ENCODE data around the gene CIRBP. TPM values are rescaled to one million over a fixed set of nuclear protein-coding genes. Genes with fewer than 3 reads are reported as not detected.

Gene CIRBP
- total RNA-seq, 1 donor from 2014 or later = 399 TPM

DNA sequence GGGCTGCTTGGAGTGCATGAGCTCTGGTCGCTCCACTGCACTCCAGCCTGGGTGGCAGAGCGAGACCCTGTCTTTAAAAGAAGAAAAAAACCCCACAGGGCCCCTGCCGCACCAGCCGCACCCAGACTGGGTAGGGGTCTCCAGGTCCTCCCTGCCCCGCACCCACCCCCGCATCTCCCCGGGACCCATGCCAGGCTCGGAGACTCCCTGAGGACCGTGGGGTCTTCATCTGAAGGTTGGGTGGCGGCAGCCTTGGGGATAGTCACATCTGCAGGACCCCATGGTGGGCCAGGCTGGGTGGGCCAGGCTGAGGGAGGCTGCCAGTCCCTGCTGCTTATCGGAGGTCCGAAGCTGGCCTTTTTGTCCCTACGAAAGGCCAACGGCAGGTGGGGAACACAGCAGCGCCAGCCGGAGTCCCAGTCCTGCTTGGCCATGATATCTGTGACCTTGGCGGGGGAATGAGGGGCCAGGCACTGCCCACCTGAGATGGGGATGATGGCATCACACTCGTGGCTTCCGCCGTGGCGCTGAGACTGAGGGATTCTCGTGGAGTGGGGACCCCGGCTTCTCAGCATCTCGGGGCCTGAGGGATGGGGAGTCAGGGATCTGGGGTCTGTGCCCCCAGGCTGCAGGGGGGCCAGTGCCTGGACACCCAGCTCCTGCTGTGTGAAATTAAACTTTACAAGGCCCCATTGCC is 27.6 kb downstream of the CIRBP start:
- CTCF ChIA-PET = interaction anchor here (0.5 kb wide), 1 partner anchor 75 kb away, joined by 3 read pairs; no protein-coding TSS in a partner anchor
- intact Hi-C loops (cut with micrococcal nuclease) = no loop called here
- Mint-ChIP-seq H3K4me1 (peaks cover 9% of the 10 kb centered on the region), H3K4me3 (no peak overlapping the region), H3K27me3 (peaks cover 11% of the 10 kb centered on the region), H3K9me3 (no peaks in the 10 kb centered on the region), H3K36me3 (ENCODE audit: low read depth) (no peaks in the 10 kb centered on the region), H3K27ac (no peak overlapping the region)
- no peak for DNase-seq
- POLR2A ChIA-PET = no interaction called here
- TF ChIP-seq, protein P1, sequence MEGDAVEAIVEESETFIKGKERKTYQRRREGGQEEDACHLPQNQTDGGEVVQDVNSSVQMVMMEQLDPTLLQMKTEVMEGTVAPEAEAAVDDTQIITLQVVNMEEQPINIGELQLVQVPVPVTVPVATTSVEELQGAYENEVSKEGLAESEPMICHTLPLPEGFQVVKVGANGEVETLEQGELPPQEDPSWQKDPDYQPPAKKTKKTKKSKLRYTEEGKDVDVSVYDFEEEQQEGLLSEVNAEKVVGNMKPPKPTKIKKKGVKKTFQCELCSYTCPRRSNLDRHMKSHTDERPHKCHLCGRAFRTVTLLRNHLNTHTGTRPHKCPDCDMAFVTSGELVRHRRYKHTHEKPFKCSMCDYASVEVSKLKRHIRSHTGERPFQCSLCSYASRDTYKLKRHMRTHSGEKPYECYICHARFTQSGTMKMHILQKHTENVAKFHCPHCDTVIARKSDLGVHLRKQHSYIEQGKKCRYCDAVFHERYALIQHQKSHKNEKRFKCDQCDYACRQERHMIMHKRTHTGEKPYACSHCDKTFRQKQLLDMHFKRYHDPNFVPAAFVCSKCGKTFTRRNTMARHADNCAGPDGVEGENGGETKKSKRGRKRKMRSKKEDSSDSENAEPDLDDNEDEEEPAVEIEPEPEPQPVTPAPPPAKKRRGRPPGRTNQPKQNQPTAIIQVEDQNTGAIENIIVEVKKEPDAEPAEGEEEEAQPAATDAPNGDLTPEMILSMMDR (IDR thresholded peaks at IDR 0.05) = no peak
- no peak for ATAC-seq (ENCODE audit: low read depth)

DNA sequence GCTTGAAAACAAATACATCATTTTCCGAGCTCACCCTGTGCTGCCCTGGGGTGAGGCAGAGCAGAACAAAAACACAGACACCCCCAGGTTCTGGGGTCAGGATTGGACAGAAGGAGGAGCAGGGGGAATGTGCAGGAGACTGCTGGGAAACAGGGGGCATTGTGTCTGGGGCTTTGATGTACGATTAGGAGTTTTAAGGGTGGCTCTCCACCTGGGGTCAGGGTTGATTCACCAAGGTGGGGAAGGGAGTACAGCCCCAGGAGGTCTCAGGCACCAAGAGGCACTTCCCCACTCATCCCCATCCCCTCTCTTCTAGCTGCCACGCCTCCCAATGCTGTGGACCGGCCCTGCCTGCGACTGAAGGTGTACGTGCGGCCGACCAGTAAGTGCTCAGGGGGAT is 29.1 kb downstream of the CIRBP start:
- no peak for ATAC-seq (ENCODE audit: low read depth)
- H3K9me3 Mint-ChIP-seq = no peaks in the 10 kb centered on the region
- intact Hi-C loops (cut with micrococcal nuclease) = no loop called here
- POLR2A ChIA-PET = no interaction called here
- no peak overlapping the region for H3K4me3 Mint-ChIP-seq
- H3K4me1 Mint-ChIP-seq = no peaks in the 10 kb centered on the region
- peaks cover 5% of the 10 kb centered on the region for H3K27me3 Mint-ChIP-seq
- CTCF ChIA-PET = no interaction called here
- no peaks in the 10 kb centered on the region for H3K36me3 Mint-ChIP-seq (ENCODE audit: low read depth)
- H3K27ac Mint-ChIP-seq = no peak overlapping the region
- TF ChIP-seq, protein P1 (IDR thresholded peaks at IDR 0.05) = no peak
- no peak for DNase-seq

DNA sequence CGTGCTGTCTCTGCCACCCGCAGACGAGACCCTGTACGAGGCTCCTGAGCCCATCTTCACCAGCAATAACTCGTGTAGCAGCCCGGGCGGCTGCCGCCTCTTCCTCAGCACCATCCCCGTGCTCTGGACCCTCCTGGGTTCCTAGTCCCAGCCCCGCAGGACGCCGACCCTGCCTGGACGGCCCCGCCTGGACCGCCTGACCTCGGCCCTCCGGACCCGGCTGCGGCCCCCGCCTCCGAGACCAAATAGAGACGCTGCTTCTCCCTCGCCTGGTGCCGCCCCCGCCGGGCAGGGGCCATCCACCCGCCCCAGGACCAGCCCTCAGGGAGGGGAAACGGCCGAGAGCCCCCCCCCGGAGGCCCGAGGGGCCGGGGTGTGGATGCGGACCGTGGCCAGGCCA is 30.7 kb downstream of the CIRBP start:
- intact Hi-C loops (cut with micrococcal nuclease) = no loop called here
- H3K27me3 Mint-ChIP-seq = no peaks in the 10 kb centered on the region
- H3K27ac Mint-ChIP-seq = no peak overlapping the region
- H3K4me3 Mint-ChIP-seq = no peak overlapping the region
- POLR2A ChIA-PET = no interaction called here
- peaks cover 2% of the 10 kb centered on the region for H3K4me1 Mint-ChIP-seq
- no peak for ATAC-seq (ENCODE audit: low read depth)
- H3K36me3 Mint-ChIP-seq (ENCODE audit: low read depth) = no peaks in the 10 kb centered on the region
- H3K9me3 Mint-ChIP-seq = no peaks in the 10 kb centered on the region
- no peak for DNase-seq
- CTCF ChIA-PET = no interaction called here
- TF ChIP-seq, protein P1 (IDR thresholded peaks at IDR 0.05) = no peak

DNA sequence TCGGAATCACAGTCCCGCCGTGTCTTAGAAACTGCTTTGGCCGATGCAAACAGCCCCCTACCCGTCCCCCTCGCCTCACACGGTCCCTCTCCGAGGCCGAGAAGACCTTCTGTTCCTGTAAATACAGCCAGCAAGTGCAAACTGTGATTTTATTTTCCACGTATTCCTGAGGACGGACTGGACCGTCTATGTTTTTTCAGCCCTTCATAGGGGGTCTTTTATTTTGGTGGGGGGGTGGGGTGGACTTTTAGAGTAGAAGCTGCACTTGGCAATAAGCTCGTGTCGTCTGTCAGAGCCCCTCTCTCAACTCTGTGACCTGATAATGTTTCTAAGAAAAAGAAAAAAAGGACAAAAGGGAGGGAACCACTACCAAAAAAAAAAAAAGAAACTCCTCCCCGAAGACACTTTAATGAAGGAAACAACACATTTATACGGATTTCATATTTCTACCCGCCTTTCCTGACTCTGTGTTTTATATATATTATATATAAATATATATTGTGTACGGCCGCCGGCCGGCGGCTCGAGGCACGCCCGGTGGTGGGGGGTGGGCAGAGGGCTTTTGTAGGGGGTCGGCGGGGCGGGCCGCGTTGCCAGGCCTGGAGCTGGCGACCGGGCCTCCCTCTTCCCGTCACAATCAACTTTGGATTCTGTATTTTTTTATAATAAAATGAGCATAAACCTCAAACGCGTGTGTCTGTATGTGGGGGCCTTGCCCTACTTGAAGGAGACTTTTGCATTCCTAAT is 31.8 kb downstream of the CIRBP start:
- POLR2A ChIA-PET = interaction anchor here (0.6 kb wide), 1 partner anchor 49 kb away, joined by 7 read pairs; no protein-coding TSS in a partner anchor
- ATAC-seq (ENCODE audit: low read depth) = no peak
- no peak for DNase-seq
- intact Hi-C loops (cut with micrococcal nuclease) = no loop called here
- no peak overlapping the region for H3K4me3 Mint-ChIP-seq
- CTCF ChIA-PET = interaction anchor here (0.6 kb wide), 1 partner anchor 45 kb away, joined by 3 read pairs; no protein-coding TSS in a partner anchor
- TF ChIP-seq, protein P1 (IDR thresholded peaks at IDR 0.05) = no peak
- H3K9me3 Mint-ChIP-seq = no peaks in the 10 kb centered on the region
- no peak overlapping the region for H3K27ac Mint-ChIP-seq
- no peaks in the 10 kb centered on the region for H3K36me3 Mint-ChIP-seq (ENCODE audit: low read depth)
- H3K27me3 Mint-ChIP-seq = no peaks in the 10 kb centered on the region
- peaks cover 2% of the 10 kb centered on the region for H3K4me1 Mint-ChIP-seq

DNA sequence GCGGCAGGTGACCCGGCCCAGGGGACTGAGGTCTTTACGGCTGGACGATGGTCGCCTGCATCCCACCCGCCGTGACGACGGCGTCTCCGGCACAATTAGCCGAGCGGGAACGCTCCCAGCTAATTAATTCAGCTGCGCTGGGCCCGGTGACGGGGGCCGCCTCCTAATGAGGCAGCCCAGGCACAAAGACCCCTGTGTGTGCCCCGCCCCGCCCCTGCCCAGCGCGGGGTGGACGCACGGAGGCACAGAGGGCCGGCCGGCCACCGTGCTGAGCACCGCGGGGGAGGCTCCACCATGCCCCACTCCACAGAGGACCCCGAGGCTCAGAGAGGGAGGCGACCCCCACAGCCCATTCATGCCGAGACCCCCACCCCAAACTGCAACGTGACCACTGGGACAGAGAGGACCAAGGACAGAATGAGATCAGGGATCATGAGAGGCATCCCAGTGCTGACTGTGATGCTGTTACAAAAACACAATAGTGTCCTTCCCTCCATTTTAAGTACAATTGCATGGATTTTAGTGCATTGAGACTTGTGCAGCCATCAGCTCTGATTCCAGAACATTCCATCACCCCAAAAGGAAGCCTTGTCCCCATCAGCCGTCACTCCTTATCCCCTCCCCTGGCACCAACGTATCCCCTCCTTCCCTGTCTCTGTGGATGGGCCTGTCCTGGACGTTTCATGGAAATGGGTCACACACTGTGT is 33.6 kb downstream of the CIRBP start:
- DNase-seq (no peak), ATAC-seq (ENCODE audit: low read depth) (no peak)
- TF ChIP-seq, protein P1 (IDR thresholded peaks at IDR 0.05) = no peak
- no peak overlapping the region for H3K4me3 Mint-ChIP-seq
- no peaks in the 10 kb centered on the region for H3K36me3 Mint-ChIP-seq (ENCODE audit: low read depth)
- no peaks in the 10 kb centered on the region for H3K27me3 Mint-ChIP-seq
- H3K4me1 Mint-ChIP-seq = peaks cover 2% of the 10 kb centered on the region
- ChIA-PET CTCF (no interaction called here), POLR2A (no interaction called here)
- H3K9me3 Mint-ChIP-seq = no peaks in the 10 kb centered on the region
- intact Hi-C loops (cut with micrococcal nuclease) = no loop called here
- no peak overlapping the region for H3K27ac Mint-ChIP-seq

Data from activated B cell treated with CpG ODN at 0.5 μM for 24 hours (primary cell).